H9 (cell line): ENCODE results near the gene TYW1. TPM values are rescaled to one million over a fixed set of nuclear protein-coding genes. Genes with fewer than 3 reads are reported as not detected.
"Not testable (repeated sequence)": the region's sequence is repeated elsewhere in the genome, so short reads cannot be mapped to it uniquely, and the experiment has no call there.

ENCODE experiments used
- DNase-seq: peaks from one replicate; pipeline ENCODE4 v3.0.0-alpha.2; 2017
- H2AFZ ChIP-seq: one replicate; pipeline ENCODE4 v1.6.1; 2013; ENCODE audit warnings: mild to moderate bottlenecking, low read length, control low read depth, moderate library complexity
- H2AK5ac ChIP-seq: 2 replicates; pipeline ENCODE4 v1.6.1; 2013; ENCODE audit warnings: low read length, control low read depth, mixed read lengths; ENCODE audit not compliant: insufficient read length
- H2BK120ac ChIP-seq: one replicate; pipeline ENCODE4 v1.6.1; 2013; ENCODE audit warnings: low read depth, mild to moderate bottlenecking, low read length, control low read depth, inconsistent platforms; ENCODE audit not compliant: poor library complexity, severe bottlenecking
- H2BK12ac ChIP-seq: 2 replicates; pipeline ENCODE4 v1.6.1; 2013; ENCODE audit warnings: low read length, control low read depth, mixed read lengths, low read depth; ENCODE audit not compliant: insufficient read length
- H2BK15ac ChIP-seq: 2 replicates; pipeline ENCODE4 v1.6.1; 2013; ENCODE audit warnings: low read depth, low read length, control low read depth
- H2BK20ac ChIP-seq: one replicate; pipeline ENCODE4 v1.6.1; 2013; ENCODE audit warnings: low read depth, mild to moderate bottlenecking, low read length, control low read depth, inconsistent platforms; ENCODE audit not compliant: poor library complexity, severe bottlenecking
- H2BK5ac ChIP-seq: 2 replicates; pipeline ENCODE4 v1.6.1; 2013; ENCODE audit warnings: low read length, control low read depth, mixed read lengths; ENCODE audit not compliant: insufficient read length
- H3K14ac ChIP-seq: 2 replicates; pipeline ENCODE4 v1.6.1; 2013; ENCODE audit warnings: low read length, control low read depth; ENCODE audit not compliant: insufficient read depth
- H3K18ac ChIP-seq: 2 replicates; pipeline ENCODE4 v1.6.1; 2013; ENCODE audit warnings: low read depth, mild to moderate bottlenecking, mixed read lengths, low read length, control low read depth; ENCODE audit not compliant: insufficient read length
- H3K23ac ChIP-seq: 2 replicates; pipeline ENCODE4 v1.6.1; 2013; ENCODE audit warnings: low read length, control low read depth, mixed read lengths, low read depth; ENCODE audit not compliant: insufficient read length
- H3K23me2 ChIP-seq: 2 replicates; pipeline ENCODE4 v1.6.1; 2013; ENCODE audit warnings: low read depth, mild to moderate bottlenecking, mixed read lengths, low read length, control low read depth; ENCODE audit not compliant: insufficient read length, poor library complexity, severe bottlenecking
- H3K27ac ChIP-seq: 2 replicates; pipeline ENCODE4 v1.5.1; 2013; ENCODE audit warnings: low read length, control low read depth, mixed read lengths, low read depth; ENCODE audit not compliant: insufficient read length
- H3K27me3 ChIP-seq: 2 replicates; pipeline ENCODE4 v1.6.1; 2013; ENCODE audit warnings: low read length, control low read depth, inconsistent platforms; ENCODE audit not compliant: insufficient read depth
- H3K4ac ChIP-seq: 2 replicates; pipeline ENCODE4 v1.6.1; 2013; ENCODE audit warnings: low read depth, mild to moderate bottlenecking, control low read depth, inconsistent platforms, low read length, moderate library complexity
- H3K4me1 ChIP-seq: 2 replicates; pipeline ENCODE4 v1.6.1; 2013; ENCODE audit warnings: low read length, control low read depth, inconsistent platforms; ENCODE audit not compliant: insufficient read depth
- H3K4me2 ChIP-seq: 2 replicates; pipeline ENCODE4 v1.6.1; 2013; ENCODE audit warnings: low read length, control low read depth, mixed read lengths; ENCODE audit not compliant: insufficient read length, insufficient read depth
- H3K56ac ChIP-seq: 2 replicates; pipeline ENCODE4 v1.6.1; 2013; ENCODE audit warnings: low read depth, mild to moderate bottlenecking, mixed read lengths, low read length, control low read depth; ENCODE audit not compliant: insufficient read length
- H3K79me1 ChIP-seq: 2 replicates; pipeline ENCODE4 v1.6.1; 2013; ENCODE audit warnings: low read depth, mild to moderate bottlenecking, moderate library complexity, low read length, control low read depth, inconsistent platforms; ENCODE audit not compliant: insufficient read depth, poor library complexity, severe bottlenecking
- H3K79me2 ChIP-seq: 2 replicates; pipeline ENCODE4 v1.6.1; 2013; ENCODE audit warnings: low read length, control low read depth, inconsistent platforms; ENCODE audit not compliant: insufficient read depth
- H3K9ac ChIP-seq: 2 replicates; pipeline ENCODE4 v1.6.1; 2013; ENCODE audit warnings: low read length, control low read depth, mixed read lengths; ENCODE audit not compliant: insufficient read length; ENCODE audit errors: extremely low read depth
- H3K9me3 ChIP-seq: one replicate; pipeline ENCODE4 v1.6.1; 2013; ENCODE audit warnings: low read depth, low read length, inconsistent platforms; ENCODE audit not compliant: control insufficient read depth
- H3T11ph ChIP-seq: one replicate; pipeline ENCODE4 v1.6.1; 2013; ENCODE audit warnings: mild to moderate bottlenecking, low read length, control low read depth, inconsistent platforms
- H4K20me1 ChIP-seq: one replicate; pipeline ENCODE4 v1.6.1; 2013; ENCODE audit not compliant: control insufficient read depth, insufficient read length, insufficient read depth
- H4K5ac ChIP-seq: 2 replicates; pipeline ENCODE4 v1.6.1; 2013; ENCODE audit warnings: low read depth, mild to moderate bottlenecking, mixed read lengths, low read length, control low read depth; ENCODE audit not compliant: insufficient read length
- H4K8ac ChIP-seq: replicated peaks from 2 replicates; pipeline ENCODE4 v1.6.1; 2013; ENCODE audit warnings: low read length, control low read depth, mixed read lengths, low read depth; ENCODE audit not compliant: insufficient read length
- H4K91ac ChIP-seq: 2 replicates; pipeline ENCODE4 v1.6.1; 2013; ENCODE audit warnings: low read depth, mild to moderate bottlenecking, moderate library complexity, mixed read lengths, low read length, control low read depth; ENCODE audit not compliant: insufficient read length
- H3K27ac Mint-ChIP-seq, 3 experiments: 2 replicates in 2 of 3; 3 replicates in 1 of 3; pipeline ENCODE4 v1.8.0; 2020 to 2021; ENCODE audit warnings: mixed read lengths in 3 of 3, mild to moderate bottlenecking in 1 of 3, moderate library complexity in 1 of 3
- H3K27me3 Mint-ChIP-seq: 2 replicates; pipeline ENCODE4 v1.8.0; 2021; ENCODE audit warnings: low read depth, mild to moderate bottlenecking, moderate library complexity, mixed read lengths
- H3K36me3 Mint-ChIP-seq, 3 experiments: 2 replicates in 2 of 3; 3 replicates in 1 of 3; pipeline ENCODE4 v1.8.0; 2020 to 2021; ENCODE audit warnings: low read depth in 3 of 3, mixed read lengths in 3 of 3; ENCODE audit not compliant: insufficient read depth in 1 of 3
- H3K4me1 Mint-ChIP-seq, 2 experiments: 2 replicates each; pipeline ENCODE4 v1.8.0; 2020; ENCODE audit warnings: mixed read lengths in 2 of 2
- H3K4me3 Mint-ChIP-seq, 2 experiments: 2 replicates in 1 of 2; 3 replicates in 1 of 2; pipeline ENCODE4 v1.8.0; 2020 to 2021; ENCODE audit warnings: mild to moderate bottlenecking in 2 of 2, mixed read lengths in 2 of 2, moderate library complexity in 1 of 2
- H3K9me3 Mint-ChIP-seq, 2 experiments: 2 replicates in 1 of 2; 3 replicates in 1 of 2; pipeline ENCODE4 v1.8.0; 2020; ENCODE audit warnings: mild to moderate bottlenecking in 2 of 2, mixed read lengths in 2 of 2, moderate library complexity in 1 of 2
- WGBS: extraction: QIAGEN DNeasy Blood & Tissue Kit; methylation state at CpG from one replicate; pipeline ENCODE4 v1.1.7; 2013; ENCODE audit warnings: missing lambda C conversion rate, low lambda C conversion rate, mixed read lengths; ENCODE audit not compliant: insufficient read length; ENCODE audit errors: extremely low coverage; 5-methylcytosine and 5-hydroxymethylcytosine counted together
- total RNA-seq: library from RNA; stranded (reverse); gene quantifications from 2 replicates; pipeline ENCODE4 v1.2.1, GENCODE V29; 2021

TYW1 gene
- total RNA-seq, 1 experiment from 2014 or later: 22.3 TPM

DNA sequence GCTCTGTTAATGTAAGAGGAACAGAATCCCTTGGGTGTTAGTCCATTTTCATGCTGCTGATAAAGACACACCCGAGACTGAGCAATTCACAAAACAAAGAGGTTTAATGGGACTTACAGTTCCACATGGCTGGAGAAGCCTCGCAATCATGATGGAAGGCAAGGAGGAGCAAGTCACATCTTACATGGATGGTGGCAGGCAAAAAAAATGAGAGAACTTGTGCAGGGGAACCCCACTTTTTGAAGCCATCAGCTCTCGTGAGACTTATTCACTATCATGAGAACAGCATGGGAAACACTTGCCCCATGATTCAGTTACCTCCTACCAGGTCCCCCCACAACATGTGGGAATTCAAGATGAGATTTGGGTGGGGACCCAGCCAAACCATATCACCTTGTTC, 143.2 kb downstream of the TYW1 start:
- not testable (repeated sequence) for DNase-seq, H2BK120ac ChIP-seq, H3K4me1 ChIP-seq, H3K4me1 Mint-ChIP-seq, H3K9me3 ChIP-seq, H3K79me2 ChIP-seq, H4K5ac ChIP-seq, H3K27ac ChIP-seq, H3K23me2 ChIP-seq, H3K27ac Mint-ChIP-seq, H3K79me1 ChIP-seq, H3K36me3 Mint-ChIP-seq, H2BK15ac ChIP-seq, H3K14ac ChIP-seq, H3T11ph ChIP-seq, H3K27me3 ChIP-seq, H2BK5ac ChIP-seq, H4K20me1 ChIP-seq, H3K4me3 Mint-ChIP-seq, H3K56ac ChIP-seq, H2BK20ac ChIP-seq, H3K9me3 Mint-ChIP-seq, H3K27me3 Mint-ChIP-seq, H3K4me2 ChIP-seq, H2AK5ac ChIP-seq, H2BK12ac ChIP-seq, H3K23ac ChIP-seq, H3K4ac ChIP-seq, H3K18ac ChIP-seq, H3K9ac ChIP-seq, H4K8ac ChIP-seq, H4K91ac ChIP-seq, H2AFZ ChIP-seq
- WGBS: no CpG with 5 or more reads among the region's 3 CpGs

GRCh38 chr7:67141001-67141400, 144.4 kb downstream of the TYW1 start:
- H4K91ac ChIP-seq, DNase-seq, H3K27me3 Mint-ChIP-seq, H3K79me2 ChIP-seq, H3K4me1 Mint-ChIP-seq, H2BK120ac ChIP-seq, H3K27ac ChIP-seq, H3K27ac Mint-ChIP-seq, H2BK20ac ChIP-seq, H3T11ph ChIP-seq, H4K5ac ChIP-seq, H3K4ac ChIP-seq, H2BK15ac ChIP-seq, H2BK12ac ChIP-seq, H3K23ac ChIP-seq, H3K14ac ChIP-seq, H3K18ac ChIP-seq, H3K9me3 ChIP-seq, H2AFZ ChIP-seq, H3K4me3 Mint-ChIP-seq, H4K8ac ChIP-seq, H3K9ac ChIP-seq, H3K4me1 ChIP-seq, H4K20me1 ChIP-seq, H3K4me2 ChIP-seq, H2AK5ac ChIP-seq, H3K79me1 ChIP-seq, H2BK5ac ChIP-seq, H3K9me3 Mint-ChIP-seq, H3K56ac ChIP-seq, H3K27me3 ChIP-seq, H3K23me2 ChIP-seq, H3K36me3 Mint-ChIP-seq: not testable (repeated sequence)
- WGBS: no CpG with 5 or more reads among the region's 2 CpGs
